GM23338 (cell line): ENCODE measurements around the gene AOAH. TPM values are rescaled to one million over a fixed set of nuclear protein-coding genes. Genes with fewer than 3 reads are reported as not detected.
"Not testable (repeated sequence)": the region's sequence is repeated elsewhere in the genome, so short reads cannot be mapped to it uniquely, and the experiment has no call there.

Experiments used
- ATAC-seq: fragments of 200-7000 bp; cut with Tn5 transposase; 3 replicates; pipeline ENCODE4 v1.9.1; 2020
- DNase-seq: peaks from one replicate; pipeline ENCODE4 v3.0.0-alpha.2; 2015; ENCODE audit warnings: low spot score
- H2AFZ ChIP-seq: fragments of 200-600 bp; sonication (generic); 2 replicates; pipeline ENCODE4 v1.8.0; 2016; ENCODE audit warnings: antibody characterized with exemption, mild to moderate bottlenecking, moderate library complexity
- H3F3A ChIP-seq: fragments of 200-600 bp; sonication (generic); replicated peaks from 2 replicates; pipeline ENCODE4 v1.8.0; 2017; ENCODE audit warnings: antibody characterized with exemption, mixed run types, low read depth
- H3K27ac ChIP-seq: fragments of 200-600 bp; sonication (generic); 2 replicates; pipeline ENCODE4 v1.6.1; 2016; ENCODE audit warnings: low read depth
- H3K27me3 ChIP-seq: fragments of 200-600 bp; sonication (generic); 2 replicates; pipeline ENCODE4 v1.8.0; 2016; ENCODE audit warnings: mild to moderate bottlenecking, mixed run types, moderate library complexity; ENCODE audit not compliant: insufficient read depth
- H3K36me3 ChIP-seq: fragments of 200-600 bp; sonication (generic); 2 replicates; pipeline ENCODE4 v1.8.0; 2016; ENCODE audit warnings: mild to moderate bottlenecking; ENCODE audit not compliant: insufficient read depth
- H3K4me1 ChIP-seq: fragments of 200-600 bp; sonication (generic); 2 replicates; pipeline ENCODE4 v1.8.0; 2016; ENCODE audit warnings: mild to moderate bottlenecking, moderate library complexity; ENCODE audit not compliant: insufficient read depth
- H3K4me2 ChIP-seq: fragments of 200-600 bp; sonication (generic); 2 replicates; pipeline ENCODE4 v1.7.1; 2017; ENCODE audit warnings: mixed run types
- H3K4me3 ChIP-seq: fragments of 200-600 bp; sonication (generic); 2 replicates; pipeline ENCODE4 v1.6.1; 2016; ENCODE audit warnings: mixed run types
- H3K79me2 ChIP-seq: fragments of 200-600 bp; sonication (generic); replicated peaks from 2 replicates; pipeline ENCODE4 v1.8.0; 2017; ENCODE audit warnings: mild to moderate bottlenecking; ENCODE audit not compliant: insufficient read depth
- H3K9me2 ChIP-seq: fragments of 200-600 bp; sonication (generic); 2 replicates; pipeline ENCODE4 v1.8.0; 2017; ENCODE audit not compliant: insufficient read depth
- H4K20me1 ChIP-seq: fragments of 200-600 bp; sonication (generic); replicated peaks from 2 replicates; pipeline ENCODE4 v1.8.0; 2017; ENCODE audit warnings: mild to moderate bottlenecking; ENCODE audit not compliant: insufficient read depth
- H3K27ac Mint-ChIP-seq: 2 replicates; pipeline ENCODE4 v1.8.0; 2020; ENCODE audit warnings: inconsistent platforms, mild to moderate bottlenecking, moderate library complexity, mixed read lengths
- H3K27me3 Mint-ChIP-seq: 3 replicates; pipeline ENCODE4 v1.8.0; 2022; ENCODE audit warnings: low read depth, mild to moderate bottlenecking, moderate library complexity, mixed read lengths, inconsistent platforms; ENCODE audit not compliant: insufficient read depth, poor library complexity
- H3K36me3 Mint-ChIP-seq: 3 replicates; pipeline ENCODE4 v1.8.0; 2021; ENCODE audit warnings: low read depth, mild to moderate bottlenecking, inconsistent platforms, moderate library complexity, mixed read lengths
- H3K4me1 Mint-ChIP-seq: 3 replicates; pipeline ENCODE4 v1.8.0; 2020; ENCODE audit warnings: mild to moderate bottlenecking, inconsistent platforms, mixed read lengths
- H3K4me3 Mint-ChIP-seq: 3 replicates; pipeline ENCODE4 v1.8.0; 2021; ENCODE audit warnings: moderate library complexity, mild to moderate bottlenecking, inconsistent platforms, mixed read lengths
- H3K9me3 Mint-ChIP-seq: 3 replicates; pipeline ENCODE4 v1.8.0; 2020; ENCODE audit warnings: moderate library complexity, mild to moderate bottlenecking, inconsistent platforms, mixed read lengths
- EZH2 ChIP-seq: fragments of 200-600 bp; sonication (generic); IDR thresholded peaks from one replicate; pipeline ENCODE4 v1.8.0; 2017; ENCODE audit warnings: antibody characterized with exemption, mild to moderate bottlenecking, low read depth; ENCODE audit not compliant: unreplicated experiment
- EZH2phosphoT487 ChIP-seq: fragments of 200-600 bp; sonication (generic); IDR thresholded peaks from one replicate; pipeline ENCODE4 v1.8.1; 2018; ENCODE audit warnings: antibody characterized with exemption; ENCODE audit not compliant: unreplicated experiment
- JUNB ChIP-seq: IDR thresholded peaks from one replicate; pipeline ENCODE4 v1.6.1; 2016; ENCODE audit warnings: antibody characterized with exemption; ENCODE audit not compliant: unreplicated experiment
- NANOG ChIP-seq: IDR thresholded peaks from 2 replicates; pipeline ENCODE4 v1.6.1; 2016; ENCODE audit warnings: antibody characterized with exemption, borderline replicate concordance
- STAT1 ChIP-seq: IDR thresholded peaks from one replicate; pipeline ENCODE4 v1.6.1; 2016; ENCODE audit warnings: antibody characterized with exemption; ENCODE audit not compliant: unreplicated experiment
- ZNF114 ChIP-seq: fragments of 250-450 bp; sonication (Bioruptor Pico); IDR thresholded peaks from 2 replicates; pipeline ENCODE4 v1.5.0; 2020; ENCODE audit warnings: mild to moderate bottlenecking, moderate library complexity
- ZNF331 ChIP-seq: fragments of 250-450 bp; sonication (Bioruptor Pico); IDR thresholded peaks from 2 replicates; pipeline ENCODE4 v1.5.0; 2020; ENCODE audit warnings: low read depth, mild to moderate bottlenecking, moderate library complexity
- polyA plus RNA-seq: library from polyadenylated mRNA; unstranded; fragments of >200 nt; fragmentation: Nextera tagmentation; extraction: Ambion mirVana; gene quantifications from 2 replicates; pipeline ENCODE4 v1.2.1, GENCODE V29; 2016
- total RNA-seq: library from RNA; depleted of rRNA; stranded (reverse); fragments of >200 nt; shearing (Covaris generic); gene quantifications from 2 replicates; pipeline ENCODE4 v1.2.3, GENCODE V29; 2014
- TF ChIP-seq, protein P1 (sequence below): IDR thresholded peaks from one replicate; pipeline ENCODE4 v1.6.1; 2018; ENCODE audit warnings: antibody characterized with exemption; ENCODE audit not compliant: unreplicated experiment
- TF ChIP-seq, protein P2 (sequence below), 2 experiments: fragments of 200-600 bp in 1 of 2; sonication (generic) in 1 of 2; conservative IDR thresholded peaks; 2 replicates each; pipeline versions ENCODE4 v1.5.1 to v1.6.1; 2016 to 2017; ENCODE audit warnings: antibody characterized with exemption in 2 of 2, low read depth in 2 of 2, mild to moderate bottlenecking in 2 of 2, moderate library complexity in 1 of 2
- TF ChIP-seq, protein P3 (sequence below): IDR thresholded peaks from 2 replicates; pipeline ENCODE4 v1.6.1; 2016; ENCODE audit warnings: antibody characterized with exemption

AOAH gene
- total and polyA plus RNA-seq, 2 experiments from 2014 or later: not detected

DNA sequence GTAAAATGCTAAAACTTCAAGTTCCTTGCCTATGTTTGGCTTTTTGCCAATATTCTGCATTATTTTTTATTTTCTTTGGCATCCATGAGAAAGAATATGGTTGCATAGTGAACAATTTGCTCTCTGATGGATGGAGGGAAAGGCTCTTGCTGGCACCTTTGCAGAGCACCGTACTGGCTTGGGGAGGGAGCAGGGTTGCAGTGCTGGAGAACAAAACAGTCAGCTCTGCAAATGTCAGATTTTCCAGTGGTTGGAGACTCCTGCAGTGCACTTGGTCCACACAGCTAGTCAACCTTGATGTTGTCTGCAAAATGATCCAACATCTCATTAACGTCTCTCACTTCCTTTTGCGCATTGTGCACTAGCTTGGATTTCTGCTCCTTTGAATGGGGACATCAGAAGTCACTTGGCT lies 233.9 kb downstream of the AOAH start (continued):
- TF ChIP-seq, protein P1, sequence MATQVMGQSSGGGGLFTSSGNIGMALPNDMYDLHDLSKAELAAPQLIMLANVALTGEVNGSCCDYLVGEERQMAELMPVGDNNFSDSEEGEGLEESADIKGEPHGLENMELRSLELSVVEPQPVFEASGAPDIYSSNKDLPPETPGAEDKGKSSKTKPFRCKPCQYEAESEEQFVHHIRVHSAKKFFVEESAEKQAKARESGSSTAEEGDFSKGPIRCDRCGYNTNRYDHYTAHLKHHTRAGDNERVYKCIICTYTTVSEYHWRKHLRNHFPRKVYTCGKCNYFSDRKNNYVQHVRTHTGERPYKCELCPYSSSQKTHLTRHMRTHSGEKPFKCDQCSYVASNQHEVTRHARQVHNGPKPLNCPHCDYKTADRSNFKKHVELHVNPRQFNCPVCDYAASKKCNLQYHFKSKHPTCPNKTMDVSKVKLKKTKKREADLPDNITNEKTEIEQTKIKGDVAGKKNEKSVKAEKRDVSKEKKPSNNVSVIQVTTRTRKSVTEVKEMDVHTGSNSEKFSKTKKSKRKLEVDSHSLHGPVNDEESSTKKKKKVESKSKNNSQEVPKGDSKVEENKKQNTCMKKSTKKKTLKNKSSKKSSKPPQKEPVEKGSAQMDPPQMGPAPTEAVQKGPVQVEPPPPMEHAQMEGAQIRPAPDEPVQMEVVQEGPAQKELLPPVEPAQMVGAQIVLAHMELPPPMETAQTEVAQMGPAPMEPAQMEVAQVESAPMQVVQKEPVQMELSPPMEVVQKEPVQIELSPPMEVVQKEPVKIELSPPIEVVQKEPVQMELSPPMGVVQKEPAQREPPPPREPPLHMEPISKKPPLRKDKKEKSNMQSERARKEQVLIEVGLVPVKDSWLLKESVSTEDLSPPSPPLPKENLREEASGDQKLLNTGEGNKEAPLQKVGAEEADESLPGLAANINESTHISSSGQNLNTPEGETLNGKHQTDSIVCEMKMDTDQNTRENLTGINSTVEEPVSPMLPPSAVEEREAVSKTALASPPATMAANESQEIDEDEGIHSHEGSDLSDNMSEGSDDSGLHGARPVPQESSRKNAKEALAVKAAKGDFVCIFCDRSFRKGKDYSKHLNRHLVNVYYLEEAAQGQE: no peak
- TF ChIP-seq EZH2phosphoT487 (no peak), ZNF331 (no peak), JUNB (no peak), ZNF114 (no peak), NANOG (no peak), EZH2 (no peak), STAT1 (no peak)
- TF ChIP-seq, protein P2, sequence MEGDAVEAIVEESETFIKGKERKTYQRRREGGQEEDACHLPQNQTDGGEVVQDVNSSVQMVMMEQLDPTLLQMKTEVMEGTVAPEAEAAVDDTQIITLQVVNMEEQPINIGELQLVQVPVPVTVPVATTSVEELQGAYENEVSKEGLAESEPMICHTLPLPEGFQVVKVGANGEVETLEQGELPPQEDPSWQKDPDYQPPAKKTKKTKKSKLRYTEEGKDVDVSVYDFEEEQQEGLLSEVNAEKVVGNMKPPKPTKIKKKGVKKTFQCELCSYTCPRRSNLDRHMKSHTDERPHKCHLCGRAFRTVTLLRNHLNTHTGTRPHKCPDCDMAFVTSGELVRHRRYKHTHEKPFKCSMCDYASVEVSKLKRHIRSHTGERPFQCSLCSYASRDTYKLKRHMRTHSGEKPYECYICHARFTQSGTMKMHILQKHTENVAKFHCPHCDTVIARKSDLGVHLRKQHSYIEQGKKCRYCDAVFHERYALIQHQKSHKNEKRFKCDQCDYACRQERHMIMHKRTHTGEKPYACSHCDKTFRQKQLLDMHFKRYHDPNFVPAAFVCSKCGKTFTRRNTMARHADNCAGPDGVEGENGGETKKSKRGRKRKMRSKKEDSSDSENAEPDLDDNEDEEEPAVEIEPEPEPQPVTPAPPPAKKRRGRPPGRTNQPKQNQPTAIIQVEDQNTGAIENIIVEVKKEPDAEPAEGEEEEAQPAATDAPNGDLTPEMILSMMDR (conservative IDR thresholded peaks at IDR 0.05; ENCODE audit: low read depth in 2 of 2): no peak
- TF ChIP-seq, protein P3, sequence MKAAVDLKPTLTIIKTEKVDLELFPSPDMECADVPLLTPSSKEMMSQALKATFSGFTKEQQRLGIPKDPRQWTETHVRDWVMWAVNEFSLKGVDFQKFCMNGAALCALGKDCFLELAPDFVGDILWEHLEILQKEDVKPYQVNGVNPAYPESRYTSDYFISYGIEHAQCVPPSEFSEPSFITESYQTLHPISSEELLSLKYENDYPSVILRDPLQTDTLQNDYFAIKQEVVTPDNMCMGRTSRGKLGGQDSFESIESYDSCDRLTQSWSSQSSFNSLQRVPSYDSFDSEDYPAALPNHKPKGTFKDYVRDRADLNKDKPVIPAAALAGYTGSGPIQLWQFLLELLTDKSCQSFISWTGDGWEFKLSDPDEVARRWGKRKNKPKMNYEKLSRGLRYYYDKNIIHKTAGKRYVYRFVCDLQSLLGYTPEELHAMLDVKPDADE: no peak

DNA sequence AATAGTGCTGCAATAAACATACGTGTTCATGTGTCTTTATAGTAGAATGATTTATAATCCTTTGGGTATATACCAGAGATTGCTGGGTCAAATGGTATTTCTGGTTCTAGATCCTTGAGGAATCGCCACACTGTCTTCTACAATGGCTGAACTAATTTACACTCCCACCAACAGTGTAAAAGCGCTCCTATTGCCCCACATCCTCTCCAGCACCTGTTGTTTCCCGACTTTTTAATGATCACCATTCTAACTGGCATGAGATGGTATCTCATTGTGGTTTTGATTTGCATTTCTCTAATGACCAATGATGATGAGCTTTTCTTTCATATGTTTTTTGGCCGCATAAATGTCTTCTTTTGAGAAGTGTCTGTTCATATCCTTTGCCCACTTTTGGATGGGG lies 235.6 kb downstream of the AOAH start:
- H4K20me1 ChIP-seq, H3K4me1 ChIP-seq, H3K4me3 Mint-ChIP-seq, H3F3A ChIP-seq, H3K36me3 ChIP-seq, H3K9me3 Mint-ChIP-seq, H3K4me1 Mint-ChIP-seq, H3K79me2 ChIP-seq, H3K27ac ChIP-seq, DNase-seq, ATAC-seq, H3K36me3 Mint-ChIP-seq, H3K27me3 Mint-ChIP-seq, H2AFZ ChIP-seq, H3K4me3 ChIP-seq, H3K27me3 ChIP-seq, H3K4me2 ChIP-seq, H3K27ac Mint-ChIP-seq, H3K9me2 ChIP-seq: not testable (repeated sequence)
